GM12801 (cell line): ENCODE measurements around the gene RECK.

ENCODE experiments used
- CTCF ChIP-seq: IDR thresholded peaks from one replicate; pipeline ENCODE4 v1.5.1; 2011; ENCODE audit warnings: control low read depth; ENCODE audit not compliant: insufficient read length; ENCODE audit errors: extremely low read depth

RECK gene

GRCh38 chr9:36031774-36032555 is 4.7 kb upstream of the RECK start:
- no peak for TF ChIP-seq CTCF

- TF ChIP-seq CTCF: no peak
These were observed 2.9 kb upstream of the RECK start for GRCh38 chr9:36033788-36034187.

GRCh38 chr9:36034234-36034633 is 2.5 kb upstream of the RECK start:
- TF ChIP-seq CTCF: no peak

GRCh38 chr9:36035006-36035405 is 1.7 kb upstream of the RECK start:
- TF ChIP-seq CTCF: no peak

GRCh38 chr9:36036253-36036779 is 397 bp upstream of the RECK start:
- TF ChIP-seq CTCF: no peak

GRCh38 chr9:36037549-36038122 is 923 bp downstream of the RECK start:
- TF ChIP-seq CTCF: no peak

- no peak for TF ChIP-seq CTCF
These were observed 2.4 kb downstream of the RECK start for GRCh38 chr9:36039121-36039520.
